ENCODE data around the gene CARD11.

DNA sequence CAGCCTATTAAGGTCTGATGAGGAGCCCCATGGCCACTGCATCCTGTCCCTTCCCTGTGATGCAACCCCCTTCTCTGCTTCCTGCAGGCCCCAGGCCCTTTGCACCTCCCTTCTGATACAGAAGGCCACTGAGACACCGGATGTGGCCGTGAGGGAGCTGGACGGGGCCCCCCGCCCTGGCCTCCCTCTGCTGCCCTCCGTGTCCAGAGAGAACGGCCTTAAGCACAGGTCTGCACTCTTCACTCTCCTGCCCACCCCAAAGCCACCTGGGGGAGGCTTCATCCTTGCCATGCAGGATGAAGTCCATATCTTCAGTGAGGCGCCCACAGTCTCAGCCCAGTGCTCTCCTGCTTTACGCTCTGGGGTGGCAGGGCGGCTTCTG lies 112.6 kb downstream of the CARD11 start:
- TF ChIP-seq, protein P1, sequence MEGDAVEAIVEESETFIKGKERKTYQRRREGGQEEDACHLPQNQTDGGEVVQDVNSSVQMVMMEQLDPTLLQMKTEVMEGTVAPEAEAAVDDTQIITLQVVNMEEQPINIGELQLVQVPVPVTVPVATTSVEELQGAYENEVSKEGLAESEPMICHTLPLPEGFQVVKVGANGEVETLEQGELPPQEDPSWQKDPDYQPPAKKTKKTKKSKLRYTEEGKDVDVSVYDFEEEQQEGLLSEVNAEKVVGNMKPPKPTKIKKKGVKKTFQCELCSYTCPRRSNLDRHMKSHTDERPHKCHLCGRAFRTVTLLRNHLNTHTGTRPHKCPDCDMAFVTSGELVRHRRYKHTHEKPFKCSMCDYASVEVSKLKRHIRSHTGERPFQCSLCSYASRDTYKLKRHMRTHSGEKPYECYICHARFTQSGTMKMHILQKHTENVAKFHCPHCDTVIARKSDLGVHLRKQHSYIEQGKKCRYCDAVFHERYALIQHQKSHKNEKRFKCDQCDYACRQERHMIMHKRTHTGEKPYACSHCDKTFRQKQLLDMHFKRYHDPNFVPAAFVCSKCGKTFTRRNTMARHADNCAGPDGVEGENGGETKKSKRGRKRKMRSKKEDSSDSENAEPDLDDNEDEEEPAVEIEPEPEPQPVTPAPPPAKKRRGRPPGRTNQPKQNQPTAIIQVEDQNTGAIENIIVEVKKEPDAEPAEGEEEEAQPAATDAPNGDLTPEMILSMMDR (IDR thresholded peaks at IDR 0.05) = no peak
- TF ChIP-seq POLR2A (IDR thresholded peaks at IDR 0.05) = no peak

All from testis (tissue), 2 donors.